K562 (cell line): ENCODE results near the gene PPAT. TPM values are rescaled to one million over a fixed set of nuclear protein-coding genes. Genes with fewer than 3 reads are reported as not detected.
A peak's percentile ranks its signal among the peaks of the same experiment; 100 is the strongest.

Experiments used
- BMI1 ChIP-seq: fragments of 150-350 bp; IDR thresholded peaks from 2 replicates; pipeline ENCODE4 v1.6.1; 2014; ENCODE audit warnings: low read length
- GTF2E2 ChIP-seq: fragments of 200-800 bp; sonication (Bioruptor generic); IDR thresholded peaks from 2 replicates; pipeline ENCODE4 v1.6.1; 2016; ENCODE audit warnings: missing genetic modification characterization, missing compliant biosample characterization
- HLTF ChIP-seq: fragments of 450-650 bp; IDR thresholded peaks from 2 replicates; pipeline ENCODE4 v1.6.1; 2016
- HNRNPL ChIP-seq: fragments of 200-400 bp; formaldehyde crosslinking; IDR thresholded peaks from 2 replicates; pipeline ENCODE4 v1.6.1; 2017; ENCODE audit warnings: low read depth, mild to moderate bottlenecking, low read length
- ID3 ChIP-seq, 2 experiments: fragments of 250-450 bp in 1 of 2; fragments of 450-650 bp in 1 of 2; sonication (Bioruptor Pico) in 1 of 2; IDR thresholded peaks; 2 replicates each; pipeline versions ENCODE4 v1.6.1 to v1.8.0; 2016 to 2021; ENCODE audit warnings: mild to moderate bottlenecking in 2 of 2, moderate library complexity in 2 of 2, missing compliant biosample characterization in 1 of 2, missing genetic modification characterization in 1 of 2
- MAFF ChIP-seq: IDR thresholded peaks from 2 replicates; pipeline ENCODE4 v1.6.1; 2012; ENCODE audit warnings: low read length, improper control_type of control experiment
- MNT ChIP-seq, 2 experiments: fragments of 450-650 bp; conservative IDR thresholded peaks; 2 replicates each; pipeline ENCODE4 v1.6.1; 2017; ENCODE audit warnings: mild to moderate bottlenecking in 2 of 2, moderate library complexity in 2 of 2
- MXD1 ChIP-seq: fragments of 250-450 bp; sonication (Bioruptor Pico); IDR thresholded peaks from 2 replicates; pipeline ENCODE4 v1.8.0; 2021; ENCODE audit warnings: borderline replicate concordance, mild to moderate bottlenecking, moderate library complexity; ENCODE audit not compliant: poor library complexity, severe bottlenecking
- NCOA6 ChIP-seq: fragments of 450-650 bp; IDR thresholded peaks from 2 replicates; pipeline ENCODE4 v1.6.1; 2017; ENCODE audit warnings: mild to moderate bottlenecking
- NFRKB ChIP-seq: fragments of 450-650 bp; IDR thresholded peaks from 2 replicates; pipeline ENCODE4 v1.6.1; 2016; ENCODE audit warnings: low read depth
- PPARD ChIP-seq: fragments of 250-450 bp; sonication (Bioruptor Pico); IDR thresholded peaks from 2 replicates; pipeline ENCODE4 v1.8.0; 2022; ENCODE audit warnings: inconsistent platforms, mild to moderate bottlenecking, moderate library complexity
- SMARCA4 ChIP-seq: fragments of 450-650 bp; IDR thresholded peaks from 2 replicates; pipeline ENCODE4 v1.6.1; 2016
- ZFP30 ChIP-seq: fragments of 250-450 bp; sonication (Bioruptor Pico); IDR thresholded peaks from 2 replicates; pipeline ENCODE4 v1.8.0; 2022; ENCODE audit warnings: moderate library complexity, mild to moderate bottlenecking, inconsistent platforms, borderline replicate concordance
- ZNF444 ChIP-seq: fragments of 250-450 bp; sonication (Bioruptor Pico); IDR thresholded peaks from 2 replicates; pipeline ENCODE4 v1.4.0; 2020; ENCODE audit warnings: mild to moderate bottlenecking, moderate library complexity
- ZNF507 ChIP-seq: conservative IDR thresholded peaks from 2 replicates; pipeline ENCODE4 v1.6.1; 2017; ENCODE audit warnings: missing genetic modification characterization, missing compliant biosample characterization
- ZNF785 ChIP-seq: fragments of 250-450 bp; sonication (Bioruptor Pico); IDR thresholded peaks from 2 replicates; pipeline ENCODE4 v1.4.0; 2020; ENCODE audit warnings: mild to moderate bottlenecking
- polyA plus RNA-seq, 8 experiments: library from polyadenylated mRNA; depleted of rRNA in 4 of 8; stranded (reverse) in 5 of 8; unstranded in 3 of 8; fragments of >200 nt; fragmentation: Nextera tagmentation in 2 of 8; fragmentation: Illumina TruSeq in 1 of 8; extraction: Ambion mirVana in 2 of 8; extraction: Trizol in 1 of 8; gene quantifications; 2 replicates each; pipeline versions ENCODE4 v1.2.1 to v1.2.3, GENCODE V29; 2011 to 2014; ENCODE audit warnings: inconsistent platforms in 1 of 8, missing spikeins in 1 of 8
- total RNA-seq, 7 experiments: library from RNA; depleted of rRNA in 6 of 7; stranded (reverse); fragments of >200 nt in 6 of 7; fragmentation: Illumina TruSeq in 2 of 7; extraction: Trizol in 2 of 7; gene quantifications; 2 replicates each; pipeline versions ENCODE4 v1.2.1 to v1.2.3, GENCODE V29; 2011 to 2021; ENCODE audit warnings: low replicate concordance in 1 of 7

The PPAT gene
- total and polyA plus RNA-seq, 9 of the 15 experiments (the other 6 are each of a cell fraction or from before 2014, with no cell fraction given): 36.2 to 75.8 (median 55.5) TPM

GRCh38 chr4:56435140-56435926 lies at the start of gene PPAT (continued):
- TF ChIP-seq MNT (conservative IDR thresholded peaks at IDR 0.05) (peak; percentile 98 to 99), HNRNPL (peak; percentile 47; the same call in 1 of the 2 replicates), HLTF (no peak; the same call in 1 of the 2 replicates), ID3 (CRISPR knock-in tag; IDR thresholded peaks at IDR 0.05) (no peak), ID3 (tag; IDR thresholded peaks at IDR 0.05) (no peak), ZNF507 (tag) (no peak), PPARD (CRISPR knock-in tag) (no peak), ZFP30 (no peak), ZNF785 (CRISPR knock-in tag) (no peak), SMARCA4 (no peak), BMI1 (no peak), NCOA6 (no peak), GTF2E2 (0 out of 2 replicates have a peak, but pooled peaks have one; percentile 87), MAFF (peak; percentile 14; the same call in 1 of the 2 replicates), ZNF444 (CRISPR knock-in tag) (no peak), MXD1 (peak; percentile 45), NFRKB (no peak)
